KBM-7 (cell line): ENCODE measurements around the gene RYR1.
"Not testable (repeated sequence)": the region's sequence is repeated elsewhere in the genome, so short reads cannot be mapped to it uniquely, and the experiment has no call there.

Experiments used
- DNase-seq: peaks from one replicate; pipeline ENCODE4 v3.0.0-alpha.2; 2015
- in situ Hi-C: fragments of 300-500 bp; cut with MboI; formaldehyde crosslinking; loops from 2 replicates; pipeline ENCODE4 v1.14.3; 2020; ENCODE audit warnings: low sequenced_read_pairs, low pct_unique_long_range_greater_than_20kb, mixed read lengths

The RYR1 gene

GRCh38 chr19:38483016-38483630, 49.6 kb downstream of the RYR1 start:
- in situ Hi-C loops: no loop called here
- no peak for DNase-seq

GRCh38 chr19:38484747-38485146, 51.3 kb downstream of the RYR1 start:
- in situ Hi-C loops: no loop called here
- no peak for DNase-seq

- in situ Hi-C loops: no loop called here
- DNase-seq: no peak
Observed at GRCh38 chr19:38485541-38486285, 52.2 kb downstream of the RYR1 start.

- DNase-seq: no peak
- in situ Hi-C loops: no loop called here
Observed at GRCh38 chr19:38486731-38487336, 53.3 kb downstream of the RYR1 start.

GRCh38 chr19:38488096-38488495, 54.6 kb downstream of the RYR1 start:
- DNase-seq: no peak

GRCh38 chr19:38488776-38489481, 55.4 kb downstream of the RYR1 start:
- no peak for DNase-seq
- in situ Hi-C loops: no loop called here

More at GRCh38 chr19:38488096-38488495, 54.6 kb downstream of the RYR1 start:
- in situ Hi-C loops: no loop called here

- in situ Hi-C loops: no loop called here
- DNase-seq: no peak
Observed at GRCh38 chr19:38490861-38491260, 57.4 kb downstream of the RYR1 start.

GRCh38 chr19:38492181-38492813, 58.8 kb downstream of the RYR1 start:
- in situ Hi-C loops: no loop called here
- DNase-seq: no peak

GRCh38 chr19:38494379-38494778, 60.9 kb downstream of the RYR1 start:
- in situ Hi-C loops: no loop called here
- DNase-seq: no peak

GRCh38 chr19:38495375-38495774, 61.9 kb downstream of the RYR1 start:
- in situ Hi-C loops, DNase-seq: not testable (repeated sequence)

- in situ Hi-C loops: no loop called here
- no peak for DNase-seq
Observed at GRCh38 chr19:38496116-38496515, 62.6 kb downstream of the RYR1 start.

- in situ Hi-C loops: no loop called here
- no peak for DNase-seq
Observed at GRCh38 chr19:38496603-38497487, 63.4 kb downstream of the RYR1 start.

GRCh38 chr19:38497907-38498306, 64.4 kb downstream of the RYR1 start:
- no peak for DNase-seq
- in situ Hi-C loops: no loop called here

- no peak for DNase-seq
- in situ Hi-C loops: no loop called here
Observed at GRCh38 chr19:38499532-38499931, 66.0 kb downstream of the RYR1 start.

GRCh38 chr19:38500450-38500849, 67.0 kb downstream of the RYR1 start:
- in situ Hi-C loops: no loop called here
- no peak for DNase-seq

- DNase-seq: no peak
- in situ Hi-C loops: no loop called here
Observed at GRCh38 chr19:38502410-38503076, 69.1 kb downstream of the RYR1 start.

GRCh38 chr19:38503077-38503410, 69.6 kb downstream of the RYR1 start:
- DNase-seq: no peak
- in situ Hi-C loops: no loop called here

- DNase-seq: no peak
Observed at GRCh38 chr19:38505958-38506357, 72.5 kb downstream of the RYR1 start.

More at GRCh38 chr19:38505958-38506357, 72.5 kb downstream of the RYR1 start:
- in situ Hi-C loops: no loop called here
